Right cardiac atrium (tissue), 5 donors: ENCODE data around the gene SLC17A7. TPM values are rescaled to one million over a fixed set of nuclear protein-coding genes. Genes with fewer than 3 reads are reported as not detected.

Experiments used
- ATAC-seq, 2 donors: fragments of 200-7000 bp; cut with Tn5 transposase; one replicate each; pipeline versions ENCODE4 v1.8.0 to v1.9.1; 2020; ENCODE audit warnings: moderate library complexity in 2 of 2, mild to moderate bottlenecking in 1 of 2
- DNase-seq, 3 donors: peaks; one replicate each; pipeline ENCODE4 v3.0.0-alpha.2; 2020
- H3K27ac ChIP-seq: one replicate; pipeline ENCODE4 v1.5.1; 2013; ENCODE audit warnings: mild to moderate bottlenecking, low read length, control low read depth, moderate library complexity
- H3K27me3 ChIP-seq: one replicate; pipeline ENCODE4 v1.6.1; 2013; ENCODE audit not compliant: control insufficient read depth, insufficient read depth
- H3K4me1 ChIP-seq: one replicate; pipeline ENCODE4 v1.6.1; 2013; ENCODE audit warnings: low read length; ENCODE audit not compliant: control insufficient read depth, insufficient read depth
- H3K4me3 ChIP-seq: one replicate; pipeline ENCODE4 v1.5.1; 2013; ENCODE audit warnings: low read length, control low read depth
- H3K9me3 ChIP-seq: one replicate; pipeline ENCODE4 v1.6.1; 2013; ENCODE audit warnings: low read length; ENCODE audit not compliant: control insufficient read depth
- WGBS: extraction: QIAGEN DNeasy Blood & Tissue Kit; methylation state at CpG from one replicate; pipeline ENCODE4 v1.1.7; 2013; 5-methylcytosine and 5-hydroxymethylcytosine counted together
- intact Hi-C, 4 donors: fragments of 100-400 bp; cut with DNase I; formaldehyde crosslinking; loops; one replicate each; pipeline versions ENCODE4 v1.11.0 to v1.14.0; 2022 to 2023
- polyA plus RNA-seq: library from polyadenylated mRNA; stranded (reverse); fragments of 200-250 nt; gene quantifications from one replicate; pipeline ENCODE4 v1.2.3, GENCODE V29; 2013
- total RNA-seq, 4 donors: library from RNA; stranded (reverse); fragmentation: NEBNext Ultra II Directional; extraction: Animal tissue kit (Norgen Biotek cat#: 25700); gene quantifications; one replicate each; pipeline ENCODE4 v1.2.1, GENCODE V29; 2021
- donor health status: healthy with polysubstance abuse.
- donor health status: DM: no; HTN: yes; CAD: no.
- donor health status: DM: no; HTN: no; CAD: no.
- donor health status: DM: no; HTN: yes; CAD: no; lungs with severe emphysema.
- donor health status: DM: yes; HTN: yes; CAD: no.

The SLC17A7 gene
- total and polyA plus RNA-seq, 5 donors, result 0.48 to 1.2 (median 1.0) TPM

GRCh38 chr19:49415810-49416200, 25.5 kb downstream of the SLC17A7 start:
- no peaks in the 10 kb centered on the region for H3K9me3 ChIP-seq
- intact Hi-C loops, result no loop called here
- H3K4me1 ChIP-seq, result no peaks in the 10 kb centered on the region
- H3K4me3 ChIP-seq, result no peak overlapping the region
- H3K27me3 ChIP-seq, result no peaks in the 10 kb centered on the region
- 92% methylated on average over 2 of the region's 2 CpGs for WGBS
- no peak overlapping the region for H3K27ac ChIP-seq
- DNase-seq (no peak), ATAC-seq (no peak)

DNA sequence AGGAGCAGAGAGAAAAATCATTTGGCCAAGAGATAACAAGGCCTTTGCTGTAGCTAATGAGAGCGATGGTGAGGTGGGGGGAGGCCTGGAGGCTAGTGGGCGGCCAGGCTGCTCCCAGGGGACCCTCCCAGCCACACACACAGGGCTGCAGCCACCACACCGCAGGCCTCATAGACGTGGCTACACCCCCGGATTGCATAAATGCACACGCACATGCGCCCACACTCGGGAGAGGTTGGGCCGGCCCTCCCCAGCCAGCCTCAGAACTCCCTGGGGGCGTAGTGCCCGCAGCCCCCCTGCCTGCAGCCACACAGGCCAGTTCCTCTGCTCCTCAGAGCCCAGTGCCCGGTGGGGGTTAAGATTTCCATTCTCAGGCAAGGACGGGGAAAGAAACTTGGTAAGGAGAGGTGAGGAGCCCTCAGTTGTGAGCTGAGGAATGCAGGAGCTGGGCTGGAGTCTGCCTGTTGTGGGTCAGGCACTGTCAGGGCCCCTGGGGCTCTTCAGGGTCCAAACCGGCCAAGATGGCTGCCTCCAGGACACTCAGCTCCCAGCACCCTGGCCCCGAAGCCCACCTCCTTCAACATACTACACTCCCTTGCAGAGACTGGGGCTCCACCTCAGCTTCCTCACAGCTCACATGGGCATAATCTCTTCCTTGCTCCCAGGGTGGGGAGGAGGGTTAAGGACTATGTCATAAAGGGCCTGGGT, 26.1 kb downstream of the SLC17A7 start:
- WGBS, result 49% methylated on average over 15 of the region's 15 CpGs
- Histone ChIP-seq H3K9me3 (no peaks in the 10 kb centered on the region), H3K27me3 (no peaks in the 10 kb centered on the region), H3K27ac (no peak overlapping the region), H3K4me3 (no peak overlapping the region), H3K4me1 (no peaks in the 10 kb centered on the region)
- ATAC-seq (no peak), DNase-seq (no peak)
- intact Hi-C loops, result no loop called here

- no peak for DNase-seq
- 78% methylated on average over 3 of the region's 3 CpGs for WGBS
- Histone ChIP-seq H3K27ac (no peak overlapping the region), H3K4me1 (no peaks in the 10 kb centered on the region), H3K27me3 (no peaks in the 10 kb centered on the region), H3K4me3 (no peak overlapping the region), H3K9me3 (no peaks in the 10 kb centered on the region)
- ATAC-seq, result no peak
- intact Hi-C loops, result no loop called here
Measured at GRCh38 chr19:49414256-49414655, 27.1 kb downstream of the SLC17A7 start.

GRCh38 chr19:49413348-49413747, 28.0 kb downstream of the SLC17A7 start:
- intact Hi-C loops, result no loop called here
- DNase-seq, result no peak
- WGBS, result 51% methylated on average over 9 of the region's 9 CpGs
- Histone ChIP-seq H3K27ac (no peak overlapping the region), H3K4me3 (no peak overlapping the region), H3K4me1 (no peaks in the 10 kb centered on the region), H3K27me3 (no peaks in the 10 kb centered on the region), H3K9me3 (no peaks in the 10 kb centered on the region)
- no peak for ATAC-seq

- no peaks in the 10 kb centered on the region for H3K9me3 ChIP-seq
- DNase-seq, result no peak
- no peak overlapping the region for H3K4me3 ChIP-seq
- intact Hi-C loops, result no loop called here
- no peaks in the 10 kb centered on the region for H3K27me3 ChIP-seq
- ATAC-seq, result no peak
- no peak overlapping the region for H3K27ac ChIP-seq
- 71% methylated on average over 3 of the region's 3 CpGs for WGBS
- H3K4me1 ChIP-seq, result no peaks in the 10 kb centered on the region
Measured at GRCh38 chr19:49411681-49412326, 29.5 kb downstream of the SLC17A7 start.

DNA sequence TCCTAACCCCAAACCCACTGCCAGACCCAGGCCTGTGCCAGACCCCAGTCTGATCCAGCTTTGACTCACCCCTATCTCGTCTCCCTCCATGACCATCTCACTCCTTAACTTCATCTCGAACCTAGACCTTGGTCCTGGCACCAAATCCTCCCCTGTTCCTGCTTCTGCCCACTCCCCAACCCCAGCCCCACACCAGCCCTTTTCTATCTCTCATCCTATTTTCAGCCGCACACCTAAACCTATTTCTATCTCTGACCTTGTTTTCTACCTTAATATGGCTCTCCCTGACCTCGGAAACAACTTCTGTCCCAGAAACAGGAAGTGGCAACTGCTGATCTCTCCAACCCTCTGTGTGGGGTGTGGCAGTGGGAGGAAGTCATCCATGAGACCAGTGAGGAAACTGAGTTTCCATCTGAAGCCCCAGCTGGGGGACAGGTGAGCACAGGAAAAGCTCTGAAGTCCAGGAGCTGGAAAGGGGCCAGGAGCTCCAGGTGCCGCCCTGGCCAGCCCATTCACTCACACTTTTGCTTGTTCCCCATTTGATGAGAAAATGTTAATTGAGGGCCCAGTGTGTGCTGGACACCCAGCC, 31.8 kb downstream of the SLC17A7 start:
- no peak for DNase-seq
- no peaks in the 10 kb centered on the region for H3K9me3 ChIP-seq
- H3K27ac ChIP-seq, result no peak overlapping the region

GRCh38 chr19:49408816-49409440, 32.4 kb downstream of the SLC17A7 start:
- Histone ChIP-seq H3K27ac (no peak overlapping the region), H3K4me1 (no peaks in the 10 kb centered on the region), H3K27me3 (no peaks in the 10 kb centered on the region), H3K4me3 (no peak overlapping the region), H3K9me3 (no peaks in the 10 kb centered on the region)
- intact Hi-C loops, result no loop called here
- DNase-seq (no peak), ATAC-seq (no peak)
- 75% methylated on average over 8 of the region's 8 CpGs for WGBS

More for the DNA sequence above, 31.8 kb downstream of the SLC17A7 start:
- 72% methylated on average over 5 of the region's 5 CpGs for WGBS
- no peak overlapping the region for H3K4me3 ChIP-seq
- ATAC-seq, result no peak
- intact Hi-C loops, result no loop called here
- H3K27me3 ChIP-seq, result no peaks in the 10 kb centered on the region
- no peaks in the 10 kb centered on the region for H3K4me1 ChIP-seq

DNA sequence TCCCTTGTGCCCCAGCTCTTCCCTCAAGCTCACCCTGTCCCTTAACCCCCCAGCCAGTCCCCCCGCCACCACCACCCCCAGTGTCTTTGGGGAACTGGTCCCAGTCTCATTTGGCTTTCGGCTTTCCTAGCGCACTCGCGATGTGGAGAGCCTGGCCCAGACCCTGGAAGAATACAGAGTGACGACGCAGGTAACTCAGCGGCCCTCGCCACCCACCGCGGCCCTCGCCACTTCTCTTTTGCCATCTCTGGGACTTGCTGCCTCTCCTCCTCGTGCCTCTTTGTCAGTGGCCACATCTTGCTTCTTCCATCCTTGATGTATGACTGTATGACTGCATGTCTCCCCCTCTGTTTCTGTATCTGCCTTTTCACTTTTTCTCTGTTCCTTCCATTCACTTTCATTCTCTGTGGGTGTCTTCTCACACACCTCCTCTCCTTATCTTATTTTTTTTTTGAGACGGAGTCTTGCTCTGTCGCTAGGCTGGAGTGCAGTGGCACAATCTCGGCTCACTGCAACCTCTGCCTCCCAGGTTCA, 33.8 kb downstream of the SLC17A7 start:
- no peak overlapping the region for H3K4me3 ChIP-seq
- ATAC-seq (no peak), DNase-seq (no peak)
- H3K4me1 ChIP-seq, result no peaks in the 10 kb centered on the region
- H3K9me3 ChIP-seq, result no peaks in the 10 kb centered on the region
- intact Hi-C loops, result no loop called here
- WGBS, result 83% methylated on average over 16 of the region's 16 CpGs
- no peaks in the 10 kb centered on the region for H3K27me3 ChIP-seq
- H3K27ac ChIP-seq, result no peak overlapping the region

DNA sequence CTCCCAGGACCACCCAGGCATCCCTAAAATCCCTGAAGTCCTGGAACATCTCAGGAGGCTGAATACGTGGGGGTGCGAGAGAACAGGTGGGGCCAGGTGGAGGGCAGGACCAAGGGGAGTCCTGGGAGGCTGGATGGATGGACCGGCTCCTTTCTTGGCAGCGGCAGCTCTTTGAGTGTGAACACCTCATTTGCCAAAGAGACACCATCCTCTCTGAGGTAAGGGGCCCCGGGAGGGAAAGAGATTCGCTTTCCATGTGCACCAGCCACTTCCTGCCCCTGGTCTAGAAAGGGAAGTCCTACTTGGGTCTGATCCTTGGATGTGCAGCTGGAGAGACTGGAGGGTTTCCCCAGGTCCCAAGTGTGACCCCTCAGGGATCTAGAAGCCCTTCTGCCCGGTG, 34.2 kb downstream of the SLC17A7 start:
- no peaks in the 10 kb centered on the region for H3K4me1 ChIP-seq
- no peaks in the 10 kb centered on the region for H3K27me3 ChIP-seq
- WGBS, result 55% methylated on average over 7 of the region's 7 CpGs
- ATAC-seq (no peak), DNase-seq (no peak)
- no peak overlapping the region for H3K4me3 ChIP-seq
- H3K27ac ChIP-seq, result no peak overlapping the region
- intact Hi-C loops, result no loop called here
- H3K9me3 ChIP-seq, result no peaks in the 10 kb centered on the region

- WGBS, result 44% methylated on average over 7 of the region's 7 CpGs
- Histone ChIP-seq H3K27me3 (no peaks in the 10 kb centered on the region), H3K4me3 (no peak overlapping the region), H3K9me3 (no peaks in the 10 kb centered on the region), H3K27ac (no peak overlapping the region), H3K4me1 (no peaks in the 10 kb centered on the region)
- ATAC-seq (no peak), DNase-seq (no peak)
- intact Hi-C loops, result no loop called here
Measured at GRCh38 chr19:49403404-49404187, 37.7 kb downstream of the SLC17A7 start.
